Measurements from ENCODE around the gene STRADA.

STRADA gene

DNA sequence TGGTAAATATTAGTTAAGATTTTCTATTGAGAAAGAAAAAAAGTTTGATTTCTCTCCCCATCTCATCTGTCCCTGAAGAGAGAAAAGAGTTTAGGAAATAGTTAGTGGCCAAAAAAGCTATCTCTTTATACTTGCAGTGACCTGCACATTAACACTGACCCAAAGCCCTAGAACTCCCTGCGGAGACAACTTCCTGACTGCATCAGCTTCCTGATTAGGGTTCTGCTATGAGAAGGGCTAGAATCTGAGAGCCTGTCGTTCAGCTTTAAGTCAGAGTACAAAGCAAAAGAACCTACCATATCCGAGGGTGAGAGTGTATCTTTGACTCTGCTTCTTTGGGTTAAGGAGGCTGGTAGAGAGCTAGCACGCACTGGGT lies 66.4 kb downstream of the STRADA start (continued):
- TF ChIP-seq POU6F1 (CRISPR knock-in tag; IDR thresholded peaks at IDR 0.05; ENCODE audit: borderline replicate concordance, low read depth) (no peak), ZNF565 (CRISPR knock-in tag; conservative IDR thresholded peaks at IDR 0.05; ENCODE audit: low read depth) (no peak)
- TF ChIP-seq, protein P1, sequence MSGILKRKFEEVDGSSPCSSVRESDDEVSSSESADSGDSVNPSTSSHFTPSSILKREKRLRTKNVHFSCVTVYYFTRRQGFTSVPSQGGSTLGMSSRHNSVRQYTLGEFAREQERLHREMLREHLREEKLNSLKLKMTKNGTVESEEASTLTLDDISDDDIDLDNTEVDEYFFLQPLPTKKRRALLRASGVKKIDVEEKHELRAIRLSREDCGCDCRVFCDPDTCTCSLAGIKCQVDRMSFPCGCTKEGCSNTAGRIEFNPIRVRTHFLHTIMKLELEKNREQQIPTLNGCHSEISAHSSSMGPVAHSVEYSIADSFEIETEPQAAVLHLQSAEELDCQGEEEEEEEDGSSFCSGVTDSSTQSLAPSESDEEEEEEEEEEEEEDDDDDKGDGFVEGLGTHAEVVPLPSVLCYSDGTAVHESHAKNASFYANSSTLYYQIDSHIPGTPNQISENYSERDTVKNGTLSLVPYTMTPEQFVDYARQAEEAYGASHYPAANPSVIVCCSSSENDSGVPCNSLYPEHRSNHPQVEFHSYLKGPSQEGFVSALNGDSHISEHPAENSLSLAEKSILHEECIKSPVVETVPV (CRISPR knock-in tag; IDR thresholded peaks at IDR 0.05) = no peak

GRCh38 chr17:63672856-63673255 lies 68.7 kb downstream of the STRADA start:
- no peak for TF ChIP-seq PPARA (CRISPR knock-in tag; IDR thresholded peaks at IDR 0.05; ENCODE audit: borderline replicate concordance)
- TF ChIP-seq ZNF565 (CRISPR knock-in tag; conservative IDR thresholded peaks at IDR 0.05; ENCODE audit: low read depth) = no peak
- TF ChIP-seq ZFP30 (CRISPR knock-in tag; IDR thresholded peaks at IDR 0.05) = no peak
- TF ChIP-seq, protein P1 (CRISPR knock-in tag; IDR thresholded peaks at IDR 0.05) = no peak
- TF ChIP-seq GLIS3 (CRISPR knock-in tag; IDR thresholded peaks at IDR 0.05) = no peak
- no peak for TF ChIP-seq TCF4 (CRISPR knock-in tag; IDR thresholded peaks at IDR 0.05; ENCODE audit: borderline replicate concordance)
- no peak for TF ChIP-seq SNAI2 (CRISPR knock-in tag; IDR thresholded peaks at IDR 0.05)
- TF ChIP-seq RARB (CRISPR knock-in tag; IDR thresholded peaks at IDR 0.05) = no peak
- TF ChIP-seq, protein P2, sequence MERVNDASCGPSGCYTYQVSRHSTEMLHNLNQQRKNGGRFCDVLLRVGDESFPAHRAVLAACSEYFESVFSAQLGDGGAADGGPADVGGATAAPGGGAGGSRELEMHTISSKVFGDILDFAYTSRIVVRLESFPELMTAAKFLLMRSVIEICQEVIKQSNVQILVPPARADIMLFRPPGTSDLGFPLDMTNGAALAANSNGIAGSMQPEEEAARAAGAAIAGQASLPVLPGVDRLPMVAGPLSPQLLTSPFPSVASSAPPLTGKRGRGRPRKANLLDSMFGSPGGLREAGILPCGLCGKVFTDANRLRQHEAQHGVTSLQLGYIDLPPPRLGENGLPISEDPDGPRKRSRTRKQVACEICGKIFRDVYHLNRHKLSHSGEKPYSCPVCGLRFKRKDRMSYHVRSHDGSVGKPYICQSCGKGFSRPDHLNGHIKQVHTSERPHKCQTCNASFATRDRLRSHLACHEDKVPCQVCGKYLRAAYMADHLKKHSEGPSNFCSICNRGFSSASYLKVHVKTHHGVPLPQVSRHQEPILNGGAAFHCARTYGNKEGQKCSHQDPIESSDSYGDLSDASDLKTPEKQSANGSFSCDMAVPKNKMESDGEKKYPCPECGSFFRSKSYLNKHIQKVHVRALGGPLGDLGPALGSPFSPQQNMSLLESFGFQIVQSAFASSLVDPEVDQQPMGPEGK (CRISPR knock-in tag; IDR thresholded peaks at IDR 0.05; ENCODE audit: borderline replicate concordance) = no peak
- no peak for TF ChIP-seq ISL1 (CRISPR knock-in tag; IDR thresholded peaks at IDR 0.05)
- no peak for TF ChIP-seq ARNTL (CRISPR knock-in tag; IDR thresholded peaks at IDR 0.05; ENCODE audit: borderline replicate concordance, low read depth)
- no peak for TF ChIP-seq POU6F1 (CRISPR knock-in tag; IDR thresholded peaks at IDR 0.05; ENCODE audit: borderline replicate concordance, low read depth)
- no peak for TF ChIP-seq CSDC2 (CRISPR knock-in tag; IDR thresholded peaks at IDR 0.05)
- no peak for TF ChIP-seq BACH2 (CRISPR knock-in tag; IDR thresholded peaks at IDR 0.05; ENCODE audit: borderline replicate concordance)
- no peak for TF ChIP-seq ZNF8 (CRISPR knock-in tag; IDR thresholded peaks at IDR 0.05)
- no peak for TF ChIP-seq OSR1 (CRISPR knock-in tag; IDR thresholded peaks at IDR 0.05)
- no peak for TF ChIP-seq TOX (CRISPR knock-in tag; IDR thresholded peaks at IDR 0.05; ENCODE audit: borderline replicate concordance)
- no peak for ATAC-seq

- no peak for ATAC-seq
- TF ChIP-seq TSHZ2 (CRISPR knock-in tag; IDR thresholded peaks at IDR 0.05) = no peak
- no peak for TF ChIP-seq PPARA (CRISPR knock-in tag; IDR thresholded peaks at IDR 0.05; ENCODE audit: borderline replicate concordance)
- TF ChIP-seq, protein P3, sequence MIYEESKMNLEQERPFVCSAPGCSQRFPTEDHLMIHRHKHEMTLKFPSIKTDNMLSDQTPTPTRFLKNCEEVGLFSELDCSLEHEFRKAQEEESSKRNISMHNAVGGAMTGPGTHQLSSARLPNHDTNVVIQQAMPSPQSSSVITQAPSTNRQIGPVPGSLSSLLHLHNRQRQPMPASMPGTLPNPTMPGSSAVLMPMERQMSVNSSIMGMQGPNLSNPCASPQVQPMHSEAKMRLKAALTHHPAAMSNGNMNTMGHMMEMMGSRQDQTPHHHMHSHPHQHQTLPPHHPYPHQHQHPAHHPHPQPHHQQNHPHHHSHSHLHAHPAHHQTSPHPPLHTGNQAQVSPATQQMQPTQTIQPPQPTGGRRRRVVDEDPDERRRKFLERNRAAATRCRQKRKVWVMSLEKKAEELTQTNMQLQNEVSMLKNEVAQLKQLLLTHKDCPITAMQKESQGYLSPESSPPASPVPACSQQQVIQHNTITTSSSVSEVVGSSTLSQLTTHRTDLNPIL (CRISPR knock-in tag; IDR thresholded peaks at IDR 0.05; ENCODE audit: low read depth) = no peak
- TF ChIP-seq CSDC2 (CRISPR knock-in tag; IDR thresholded peaks at IDR 0.05) = no peak
- TF ChIP-seq ESRRG (CRISPR knock-in tag; IDR thresholded peaks at IDR 0.05) = no peak
- TF ChIP-seq ARNTL (CRISPR knock-in tag; IDR thresholded peaks at IDR 0.05; ENCODE audit: borderline replicate concordance, low read depth) = no peak
- no peak for TF ChIP-seq ZC3H10 (CRISPR knock-in tag; IDR thresholded peaks at IDR 0.05)
- no peak for TF ChIP-seq ZNF70 (CRISPR knock-in tag; IDR thresholded peaks at IDR 0.05)
- TF ChIP-seq ISL1 (CRISPR knock-in tag; IDR thresholded peaks at IDR 0.05) = no peak
- TF ChIP-seq ZNF8 (CRISPR knock-in tag; IDR thresholded peaks at IDR 0.05) = no peak
- TF ChIP-seq RARB (CRISPR knock-in tag; IDR thresholded peaks at IDR 0.05) = no peak
Observed at GRCh38 chr17:63665527-63666214, 75.9 kb downstream of the STRADA start.

All from SK-N-SH treated with all-trans-retinoic acid at 6 μM for 48 hours (cell line).